GM12878 (cell line): ENCODE results near the gene MMEL1. TPM values are rescaled to one million over a fixed set of nuclear protein-coding genes. Genes with fewer than 3 reads are reported as not detected.

ENCODE experiments used
- ATAC-seq: fragments of 200-7000 bp; cut with Tn5 transposase; 3 replicates; pipeline ENCODE4 v1.9.1; 2020; ENCODE audit warnings: mild to moderate bottlenecking, moderate library complexity
- BruUV-seq: library from RNA; stranded (reverse); fragments of 400-500 nt; replicated peaks from 2 replicates; lab custom pipeline; 2021; lab: Mats Ljungman, UMichigan
- CTCF ChIA-PET: fragments of 300-600 bp; sonication (Branson Sonifier 250); formaldehyde crosslinking; extraction: SDS; loops from one replicate; lab custom pipeline; 2021; ENCODE audit warnings: inconsistent platforms; lab: Yijun Ruan, JAX
- POLR2A ChIA-PET: fragments of 350-600 bp; formaldehyde crosslinking; extraction: SDS; loops from one replicate; lab custom pipeline; 2021; ENCODE audit warnings: inconsistent platforms; lab: Charles Lee
- RAD21 ChIA-PET: fragments of 300-600 bp; sonication (Branson Sonifier 250); formaldehyde crosslinking; loops from one replicate; lab custom pipeline; 2023; ENCODE audit warnings: antibody characterized with exemption; ENCODE audit not compliant: unreplicated experiment; lab: Charles Lee
- SMC1A ChIA-PET: fragments of 300-600 bp; sonication (Branson Sonifier 250); formaldehyde crosslinking; loops from one replicate; lab custom pipeline; 2023; ENCODE audit not compliant: unreplicated experiment, uncharacterized antibody; lab: Charles Lee
- DNase-seq: peaks from one replicate; pipeline ENCODE4 v3.0.0-alpha.2; 2011; ENCODE audit warnings: low read depth, low spot score
- FAIRE-seq: peaks from 3 replicates; lab custom pipeline; 2011; peaks lifted over from hg19 to GRCh38; lab: Jason Lieb, UNC
- H2AFZ ChIP-seq: 2 replicates; pipeline ENCODE4 v1.6.0; 2011; ENCODE audit warnings: low read depth, low read length, control low read depth; ENCODE audit not compliant: control insufficient read depth
- H3K27ac ChIP-seq: 2 replicates; pipeline ENCODE4 v1.5.1; 2011; ENCODE audit warnings: control low read depth; ENCODE audit not compliant: control insufficient read depth, insufficient read depth
- H3K27me3 ChIP-seq, 2 experiments: replicated peaks in 1 of 2; 2 replicates each; pipeline versions ENCODE4 v1.6.0 to v1.6.1; 2011; ENCODE audit warnings: low read length in 1 of 2; ENCODE audit not compliant: control insufficient read depth in 2 of 2, insufficient read depth in 2 of 2
- H3K36me3 ChIP-seq, 2 experiments: 2 replicates each; pipeline ENCODE4 v1.5.1; 2011; ENCODE audit warnings: low read length in 1 of 2; ENCODE audit not compliant: control insufficient read depth in 2 of 2, insufficient read depth in 2 of 2
- H3K4me1 ChIP-seq: 2 replicates; pipeline ENCODE4 v1.6.1; 2011; ENCODE audit warnings: mild to moderate bottlenecking, low read length, moderate library complexity, mixed read lengths; ENCODE audit not compliant: control insufficient read depth, insufficient read depth
- H3K4me2 ChIP-seq: 2 replicates; pipeline ENCODE4 v1.6.0; 2011; ENCODE audit warnings: control low read depth; ENCODE audit not compliant: control insufficient read depth, insufficient read depth
- H3K4me3 ChIP-seq: fragments of 200-600 bp; sonication (generic); 2 replicates; pipeline ENCODE4 v1.5.1; 2016
- H3K79me2 ChIP-seq: 2 replicates; pipeline ENCODE4 v1.6.0; 2011; ENCODE audit warnings: low read length; ENCODE audit not compliant: control insufficient read depth, insufficient read depth
- H3K9ac ChIP-seq: 2 replicates; pipeline ENCODE4 v1.8.0; 2011; ENCODE audit warnings: low read length, control low read depth, mixed read lengths; ENCODE audit not compliant: control insufficient read depth, insufficient read depth
- H3K9me3 ChIP-seq: replicated peaks from 3 replicates; pipeline ENCODE4 v1.5.1; 2011; ENCODE audit warnings: mild to moderate bottlenecking, low read length; ENCODE audit not compliant: control insufficient read depth, insufficient read depth
- H4K20me1 ChIP-seq: 2 replicates; pipeline ENCODE4 v1.6.0; 2011; ENCODE audit not compliant: control insufficient read depth, insufficient read depth
- ATF7 ChIP-seq: fragments of 450-650 bp; IDR thresholded peaks from 2 replicates; pipeline ENCODE4 v1.6.1; 2016; ENCODE audit warnings: low read depth, mild to moderate bottlenecking
- BHLHE40 ChIP-seq, 2 experiments: fragments of 450-650 bp in 1 of 2; IDR thresholded peaks; 2 replicates each; pipeline ENCODE4 v1.6.1; 2011 to 2017; ENCODE audit warnings: low read depth in 2 of 2, borderline replicate concordance in 1 of 2, improper control_type of control experiment in 1 of 2, low read length in 1 of 2, mild to moderate bottlenecking in 1 of 2
- CBFB ChIP-seq: IDR thresholded peaks from 2 replicates; pipeline ENCODE4 v1.6.1; 2016; ENCODE audit warnings: antibody characterized with exemption, low read depth
- CREB1 ChIP-seq: IDR thresholded peaks from 2 replicates; pipeline ENCODE4 v1.6.1; 2012; ENCODE audit warnings: low read depth, mild to moderate bottlenecking, inconsistent platforms
- EP300 ChIP-seq, 2 experiments: fragments of 150-350 bp in 1 of 2; IDR thresholded peaks; 2 replicates each; pipeline ENCODE4 v1.6.1; 2011 to 2012; ENCODE audit warnings: low read depth in 2 of 2, low read length in 2 of 2, borderline replicate concordance in 1 of 2, improper control_type of control experiment in 1 of 2, inconsistent platforms in 1 of 2; ENCODE audit not compliant: control insufficient read depth in 1 of 2
- FOXK2 ChIP-seq: fragments of 450-650 bp; IDR thresholded peaks from 2 replicates; pipeline ENCODE4 v1.6.1; 2017; ENCODE audit warnings: mild to moderate bottlenecking, moderate library complexity
- HDGF ChIP-seq: fragments of 450-650 bp; IDR thresholded peaks from 2 replicates; pipeline ENCODE4 v1.6.1; 2016; ENCODE audit warnings: antibody characterized with exemption
- MEF2B ChIP-seq: fragments of 450-650 bp; IDR thresholded peaks from 2 replicates; pipeline ENCODE4 v1.6.1; 2018; ENCODE audit warnings: mild to moderate bottlenecking, moderate library complexity; ENCODE audit not compliant: partially characterized antibody, poor library complexity, severe bottlenecking
- NR2C1 ChIP-seq: fragments of 450-650 bp; IDR thresholded peaks from 2 replicates; pipeline ENCODE4 v1.6.1; 2017; ENCODE audit warnings: antibody characterized with exemption, mild to moderate bottlenecking, moderate library complexity
- SP1 ChIP-seq: IDR thresholded peaks from one replicate; pipeline ENCODE4 v1.6.1; 2011; ENCODE audit warnings: low read depth, low read length
- STAT3 ChIP-seq: IDR thresholded peaks from 2 replicates; pipeline ENCODE4 v1.6.1; 2011; ENCODE audit warnings: low read depth, low read length, improper control_type of control experiment
- WGBS: methylation state at CpG from one replicate; pipeline ENCODE4 v1.1.6; 2016; ENCODE audit warnings: low lambda C conversion rate; ENCODE audit not compliant: insufficient replicate concordance, insufficient coverage; ENCODE audit errors: missing lambda C conversion rate; 5-methylcytosine and 5-hydroxymethylcytosine counted together
- in situ Hi-C: fragments of 300-500 bp; cut with MboI; formaldehyde crosslinking; loops from 9 replicates; pipeline ENCODE4 v1.14.3; 2018; ENCODE audit warnings: mixed read lengths
- intact Hi-C: fragments of 100-400 bp; cut with micrococcal nuclease; formaldehyde crosslinking; loops from one replicate; pipeline ENCODE4 v1.14.2; 2022; ENCODE audit not compliant: unreplicated experiment
- polyA plus RNA-seq, 11 experiments: library from polyadenylated mRNA; depleted of rRNA in 4 of 11; unstranded in 6 of 11; stranded (reverse) in 5 of 11; fragments of >200 nt; fragmentation: Nextera tagmentation in 4 of 11; fragmentation: Illumina TruSeq in 1 of 11; extraction: Ambion mirVana in 4 of 11; extraction: Trizol in 1 of 11; gene quantifications; 1 replicate in 1 of 11; 2 replicates in 10 of 11; pipeline versions ENCODE4 v1.2.1 to v1.2.3, GENCODE V29; 2011 to 2016; ENCODE audit warnings: inconsistent platforms in 2 of 11, missing spikeins in 2 of 11, low read depth in 1 of 11
- total RNA-seq, 4 experiments: library from RNA; depleted of rRNA in 3 of 4; stranded (reverse); fragments of >200 nt in 3 of 4; fragmentation: Illumina TruSeq in 1 of 4; extraction: Trizol in 1 of 4; gene quantifications; 2 replicates each; pipeline versions ENCODE4 v1.2.1 to v1.2.3, GENCODE V29; 2013 to 2021
- TF ChIP-seq, protein P1 (sequence below): fragments of 450-650 bp; IDR thresholded peaks from 2 replicates; pipeline ENCODE4 v1.6.1; 2017; ENCODE audit warnings: mild to moderate bottlenecking

MMEL1 gene
- total and polyA plus RNA-seq, 10 of the 15 experiments (the other 5 are each of a cell fraction or from before 2014, with no cell fraction given), result 0.11 TPM; not detected in 9

DNA sequence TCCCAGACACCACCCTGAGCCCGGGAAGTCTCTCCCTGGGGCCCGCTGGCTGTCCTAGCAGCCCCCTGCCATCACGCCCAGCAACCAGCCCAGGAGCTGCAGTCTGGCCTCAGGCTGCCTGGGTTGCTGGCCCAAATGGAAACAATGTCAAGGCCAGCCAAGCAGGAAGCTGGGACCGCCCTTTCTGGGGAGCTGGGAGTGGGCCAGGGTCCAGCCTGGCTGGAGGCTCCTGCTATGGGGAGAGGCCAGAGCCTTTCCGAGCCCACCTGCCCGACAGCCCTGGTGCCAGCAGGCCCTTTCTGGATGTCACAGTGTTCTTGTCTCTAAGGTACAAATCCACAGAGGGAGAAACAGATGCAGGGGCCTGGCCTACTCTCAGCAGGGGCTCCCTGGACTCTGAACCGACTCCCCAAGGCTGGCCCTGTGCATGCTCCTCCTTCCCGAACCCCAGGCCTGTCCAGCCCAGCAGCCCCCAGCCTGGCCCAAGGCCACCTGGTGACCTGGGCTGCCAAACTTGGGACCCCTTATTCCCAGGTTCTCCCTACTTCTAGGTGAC, 1.2 kb upstream of the MMEL1 start:
- intact Hi-C loops (no loop called here), in situ Hi-C loops (no loop called here)
- no peak for DNase-seq
- H3K4me2 ChIP-seq, result no peak overlapping the region
- ATAC-seq, result no peak
- H3K4me1 ChIP-seq, result no peaks in the 10 kb centered on the region
- H3K9ac ChIP-seq, result no peak overlapping the region
- H3K36me3 ChIP-seq, result no peaks in the 10 kb centered on the region
- no peak overlapping the region for H2AFZ ChIP-seq
- no peaks in the 10 kb centered on the region; the same call in 2 of the 3 replicates for H3K9me3 ChIP-seq
- POLR2A ChIA-PET, result no interaction called here
- H3K79me2 ChIP-seq, result no peaks in the 10 kb centered on the region
- TF ChIP-seq FOXK2 (no peak), HDGF (no peak), BHLHE40 (IDR thresholded peaks at IDR 0.05; ENCODE audit: borderline replicate concordance in 1 of 2, low read depth in 2 of 2, low read length in 1 of 2) (no peak), MEF2B (no peak), ATF7 (no peak), NR2C1 (no peak)
- 1% methylated on average over 8 of the region's 8 CpGs for WGBS
- CTCF ChIA-PET, result no interaction called here
- H3K27me3 ChIP-seq, result no peaks in the 10 kb centered on the region; a peak in 1 of 4 replicates
- H4K20me1 ChIP-seq, result no peaks in the 10 kb centered on the region
- SMC1A ChIA-PET, result no interaction called here
- H3K27ac ChIP-seq, result no peak overlapping the region
- no TSS peak for BruUV-seq
- FAIRE-seq, result no peak
- H3K4me3 ChIP-seq, result no peak overlapping the region
- RAD21 ChIA-PET, result no interaction called here

DNA sequence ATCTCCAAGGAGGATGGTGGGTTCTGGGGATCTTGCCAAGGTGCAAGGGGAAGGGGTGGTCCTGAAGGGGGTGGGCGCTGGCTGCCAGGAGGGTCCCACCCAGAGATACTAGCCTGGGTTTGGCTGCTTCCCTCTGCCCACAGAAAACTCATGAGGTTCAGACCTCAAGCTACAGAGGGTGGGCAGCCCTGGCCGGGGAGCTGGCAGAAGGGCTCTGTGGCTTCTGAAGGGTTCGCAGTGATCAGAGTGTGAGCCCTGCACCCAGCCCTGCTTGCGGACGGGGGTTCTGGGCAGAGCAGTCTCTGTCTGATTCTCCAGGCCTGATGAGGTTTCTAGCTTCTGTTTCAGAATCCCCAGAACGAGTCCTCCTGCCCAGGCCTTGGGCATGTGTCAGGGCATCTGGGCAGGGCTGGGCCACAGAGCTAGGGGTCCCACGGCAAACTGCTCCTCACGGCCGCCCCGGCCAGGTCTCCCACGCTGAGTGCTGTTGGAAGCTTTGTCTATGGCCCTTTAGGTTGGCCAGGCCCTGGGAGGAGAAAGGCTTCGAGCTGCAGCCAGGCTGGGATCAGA, 635 bp upstream of the MMEL1 start:
- CTCF ChIA-PET, result no interaction called here
- in situ Hi-C loops, result no loop called here
- no peak for TF ChIP-seq SP1
- no peak for TF ChIP-seq EP300 (IDR thresholded peaks at IDR 0.05; ENCODE audit: borderline replicate concordance in 1 of 2, control insufficient read depth in 1 of 2, low read depth in 2 of 2, low read length in 2 of 2)
- no peak for TF ChIP-seq STAT3
- TF ChIP-seq, protein P1, sequence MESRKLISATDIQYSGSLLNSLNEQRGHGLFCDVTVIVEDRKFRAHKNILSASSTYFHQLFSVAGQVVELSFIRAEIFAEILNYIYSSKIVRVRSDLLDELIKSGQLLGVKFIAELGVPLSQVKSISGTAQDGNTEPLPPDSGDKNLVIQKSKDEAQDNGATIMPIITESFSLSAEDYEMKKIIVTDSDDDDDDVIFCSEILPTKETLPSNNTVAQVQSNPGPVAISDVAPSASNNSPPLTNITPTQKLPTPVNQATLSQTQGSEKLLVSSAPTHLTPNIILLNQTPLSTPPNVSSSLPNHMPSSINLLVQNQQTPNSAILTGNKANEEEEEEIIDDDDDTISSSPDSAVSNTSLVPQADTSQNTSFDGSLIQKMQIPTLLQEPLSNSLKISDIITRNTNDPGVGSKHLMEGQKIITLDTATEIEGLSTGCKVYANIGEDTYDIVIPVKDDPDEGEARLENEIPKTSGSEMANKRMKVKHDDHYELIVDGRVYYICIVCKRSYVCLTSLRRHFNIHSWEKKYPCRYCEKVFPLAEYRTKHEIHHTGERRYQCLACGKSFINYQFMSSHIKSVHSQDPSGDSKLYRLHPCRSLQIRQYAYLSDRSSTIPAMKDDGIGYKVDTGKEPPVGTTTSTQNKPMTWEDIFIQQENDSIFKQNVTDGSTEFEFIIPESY, result no peak
- no peak for TF ChIP-seq CREB1
- no peak for TF ChIP-seq CBFB

More for the DNA sequence above, 635 bp upstream of the MMEL1 start:
- no peak for DNase-seq
- Histone ChIP-seq H3K27ac (no peak overlapping the region), H3K9me3 (no peaks in the 10 kb centered on the region; the same call in 2 of the 3 replicates), H3K27me3 (no peaks in the 10 kb centered on the region), H3K36me3 (no peaks in the 10 kb centered on the region), H3K4me1 (no peaks in the 10 kb centered on the region), H2AFZ (no peak overlapping the region), H3K9ac (no peak overlapping the region), H3K79me2 (no peaks in the 10 kb centered on the region), H3K4me3 (no peak overlapping the region), H3K4me2 (no peak overlapping the region), H4K20me1 (no peaks in the 10 kb centered on the region)
- BruUV-seq, result no TSS peak
- WGBS, result 38% methylated on average over 12 of the region's 12 CpGs
- no peak for ATAC-seq
- intact Hi-C loops, result no loop called here
- FAIRE-seq, result no peak
- ChIA-PET RAD21 (no interaction called here), POLR2A (no interaction called here), SMC1A (no interaction called here)
